Measurements from ENCODE around the gene B3GNT2.
"Not testable (repeated sequence)": the region's sequence is repeated elsewhere in the genome, so short reads cannot be mapped to it uniquely, and the experiment has no call there.

Gene B3GNT2

DNA sequence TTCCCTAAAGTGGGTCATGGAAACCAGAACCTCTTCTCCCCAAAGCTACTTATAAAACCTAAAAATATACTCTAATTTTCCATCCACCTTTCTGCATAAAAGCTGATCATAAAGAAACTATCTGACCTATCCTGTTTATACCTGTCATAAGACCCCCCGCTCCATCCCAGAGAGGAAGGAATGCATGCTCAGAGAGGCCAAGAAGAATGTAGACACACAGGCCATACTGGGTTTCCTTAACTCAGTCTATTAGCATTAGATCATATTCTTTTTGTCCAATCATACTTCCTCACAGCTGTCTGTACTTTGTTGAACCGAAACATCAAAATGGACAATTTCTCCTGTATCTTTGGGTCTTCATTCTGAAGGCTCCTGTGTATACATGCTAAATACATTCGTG is 52.3 kb downstream of the B3GNT2 start:
- no peak overlapping the region for H3K27ac ChIP-seq (ENCODE audit: low read depth, low read length)
- 82% methylated on average over 3 of the region's 3 CpGs for WGBS
- no peak overlapping the region for H3K4me3 ChIP-seq (ENCODE audit: low read length)
- H3K9ac ChIP-seq (ENCODE audit: low read depth, low read length), result no peak overlapping the region
- no peaks in the 10 kb centered on the region for H3K27me3 ChIP-seq (ENCODE audit: insufficient read depth, low read length)
- no peaks in the 10 kb centered on the region for H3K36me3 ChIP-seq (ENCODE audit: insufficient read depth, low read length)
- H3K9me3 ChIP-seq (ENCODE audit: insufficient read depth, low read depth, low read length), result no peaks in the 10 kb centered on the region
- H3K4me1 ChIP-seq (ENCODE audit: insufficient read depth, low read length), result no peaks in the 10 kb centered on the region

DNA sequence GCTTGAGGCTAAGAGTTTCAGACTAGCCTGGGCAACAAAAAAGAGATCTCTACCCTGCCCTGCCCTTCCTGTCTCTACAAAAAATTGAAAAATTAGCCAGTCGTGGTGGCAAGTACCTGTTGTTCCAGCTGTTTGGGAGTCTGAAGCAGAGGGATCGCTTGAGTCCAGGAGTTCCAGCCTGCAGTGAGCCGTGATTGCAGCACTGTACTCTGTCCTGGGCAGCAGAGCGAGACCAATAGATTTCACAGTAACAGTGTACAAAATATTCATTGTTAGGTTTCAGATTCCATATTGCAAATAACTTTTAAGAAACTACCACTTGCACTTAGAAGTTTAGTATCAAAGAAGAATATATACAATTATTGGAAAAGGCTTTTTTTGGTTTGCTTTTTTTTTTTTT is 54.3 kb downstream of the B3GNT2 start:
- WGBS, result 90% methylated on average over 3 of the region's 4 CpGs
- H3K27me3 ChIP-seq (ENCODE audit: insufficient read depth, low read length), result no peaks in the 10 kb centered on the region
- no peak overlapping the region for H3K27ac ChIP-seq (ENCODE audit: low read depth, low read length)
- no peak overlapping the region for H3K9ac ChIP-seq (ENCODE audit: low read depth, low read length)
- no peak overlapping the region for H3K4me3 ChIP-seq (ENCODE audit: low read length)
- no peaks in the 10 kb centered on the region for H3K9me3 ChIP-seq (ENCODE audit: insufficient read depth, low read depth, low read length)
- H3K36me3 ChIP-seq (ENCODE audit: insufficient read depth, low read length), result no peaks in the 10 kb centered on the region
- no peaks in the 10 kb centered on the region for H3K4me1 ChIP-seq (ENCODE audit: insufficient read depth, low read length)

DNA sequence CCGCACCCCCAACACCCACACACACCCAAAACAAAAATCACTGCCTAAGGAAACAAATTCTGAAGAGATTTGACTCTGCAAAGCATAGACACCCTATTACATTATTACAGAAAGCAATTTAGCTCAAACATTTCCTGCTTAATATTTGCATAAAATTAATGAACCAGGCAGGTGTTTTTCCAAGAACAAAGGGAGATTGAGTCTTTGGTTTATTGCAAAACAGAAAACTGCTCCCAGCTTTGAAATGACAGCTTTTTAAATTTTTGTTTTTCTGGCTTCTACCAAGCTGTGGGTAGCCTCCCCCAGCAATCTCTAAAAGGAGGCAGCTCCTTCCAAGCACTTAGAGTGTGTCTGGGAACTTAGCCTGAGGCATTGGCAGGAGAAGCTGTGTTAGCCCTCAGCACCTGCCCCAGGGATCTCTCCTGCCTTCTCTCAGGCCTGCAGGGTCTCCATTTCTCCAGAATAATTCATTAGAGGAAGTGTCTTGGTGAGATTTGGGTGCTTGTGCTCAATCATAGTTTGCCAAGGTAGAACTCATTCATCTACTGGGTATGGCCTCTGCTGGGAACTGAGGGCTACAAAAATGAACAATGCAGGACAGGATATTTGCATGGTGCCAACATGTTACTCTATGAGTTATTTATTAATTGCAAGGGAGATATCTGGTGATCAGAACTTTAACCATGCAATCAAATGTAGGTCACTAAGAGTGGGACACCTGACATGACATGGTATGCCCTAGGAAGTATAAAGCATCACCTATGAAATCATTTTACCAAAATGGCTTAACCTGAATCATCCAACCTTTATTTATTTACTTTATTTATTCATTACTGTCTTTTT is 58.7 kb downstream of the B3GNT2 start:
- WGBS, result 95% methylated on average over 1 of the region's 1 CpG
- H3K4me3 ChIP-seq (ENCODE audit: low read length), result no peak overlapping the region
- no peak overlapping the region for H3K27ac ChIP-seq (ENCODE audit: low read depth, low read length)
- no peaks in the 10 kb centered on the region for H3K27me3 ChIP-seq (ENCODE audit: insufficient read depth, low read length)
- no peaks in the 10 kb centered on the region for H3K4me1 ChIP-seq (ENCODE audit: insufficient read depth, low read length)
- no peaks in the 10 kb centered on the region for H3K9me3 ChIP-seq (ENCODE audit: insufficient read depth, low read depth, low read length)
- no peaks in the 10 kb centered on the region for H3K36me3 ChIP-seq (ENCODE audit: insufficient read depth, low read length)
- H3K9ac ChIP-seq (ENCODE audit: low read depth, low read length), result no peak overlapping the region

DNA sequence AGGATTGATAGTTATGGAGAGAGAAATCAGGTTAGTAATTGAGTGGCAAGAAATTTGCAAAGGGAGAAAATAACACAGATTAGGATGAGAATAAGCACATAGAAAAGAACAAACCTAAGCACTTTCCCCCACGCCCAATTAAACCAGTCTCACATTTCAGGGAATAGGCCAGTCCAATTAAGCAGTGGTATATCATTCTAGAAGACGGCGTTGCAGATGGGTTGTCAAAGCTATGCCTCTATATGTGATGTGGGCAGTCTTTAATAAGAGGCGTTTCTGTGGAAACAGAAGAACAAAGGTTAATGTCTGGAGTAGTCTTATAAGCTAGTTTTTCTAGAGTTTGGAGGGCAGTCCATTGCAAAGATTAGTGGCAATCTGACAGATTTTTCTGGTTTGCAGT is 61.6 kb downstream of the B3GNT2 start:
- no peaks in the 10 kb centered on the region for H3K4me1 ChIP-seq (ENCODE audit: insufficient read depth, low read length)
- H3K9me3 ChIP-seq (ENCODE audit: insufficient read depth, low read depth, low read length), result no peaks in the 10 kb centered on the region
- H3K36me3 ChIP-seq (ENCODE audit: insufficient read depth, low read length), result no peaks in the 10 kb centered on the region
- no peak overlapping the region for H3K4me3 ChIP-seq (ENCODE audit: low read length)
- WGBS, result 93% methylated on average over 4 of the region's 4 CpGs
- no peak overlapping the region for H3K9ac ChIP-seq (ENCODE audit: low read depth, low read length)
- no peaks in the 10 kb centered on the region for H3K27me3 ChIP-seq (ENCODE audit: insufficient read depth, low read length)
- H3K27ac ChIP-seq (ENCODE audit: low read depth, low read length), result no peak overlapping the region

DNA sequence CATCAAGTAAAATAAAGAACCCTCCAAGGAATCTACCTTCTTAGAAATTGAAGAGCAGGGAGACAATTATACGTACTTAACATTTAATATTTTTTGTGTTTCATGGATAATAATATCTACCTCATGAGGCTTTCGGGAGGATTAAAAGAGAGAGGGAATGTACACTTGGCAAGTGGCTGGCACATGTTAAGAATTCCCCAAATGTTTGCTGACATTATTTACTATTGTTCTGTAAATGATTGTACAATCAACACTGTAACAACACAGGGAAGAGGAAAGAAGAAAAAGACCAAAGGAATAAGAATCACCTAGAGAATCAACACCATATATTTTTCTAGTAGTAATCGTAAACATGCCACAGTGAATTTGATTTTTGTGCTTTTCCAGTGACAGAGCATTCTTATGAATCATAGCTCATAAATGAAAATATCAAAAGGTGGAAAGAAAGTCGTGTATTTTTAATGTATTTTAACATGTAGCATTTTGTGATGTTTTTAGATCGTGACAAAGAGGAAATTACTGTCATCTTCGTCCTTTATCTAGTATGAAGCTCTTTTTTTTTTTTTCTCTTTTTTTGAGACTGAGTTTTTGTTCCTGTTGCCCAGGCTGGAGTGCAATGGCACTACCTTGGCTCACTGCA is 67.3 kb downstream of the B3GNT2 start:
- no peaks in the 10 kb centered on the region for H3K27me3 ChIP-seq (ENCODE audit: insufficient read depth, low read length)
- H3K36me3 ChIP-seq (ENCODE audit: insufficient read depth, low read length), result no peaks in the 10 kb centered on the region
- no peak overlapping the region for H3K27ac ChIP-seq (ENCODE audit: low read depth, low read length)
- H3K4me1 ChIP-seq (ENCODE audit: insufficient read depth, low read length), result peaks cover 20% of the 10 kb centered on the region; the same call in 1 of the 2 replicates
- no peaks in the 10 kb centered on the region for H3K9me3 ChIP-seq (ENCODE audit: insufficient read depth, low read depth, low read length)
- H3K9ac ChIP-seq (ENCODE audit: low read depth, low read length), result no peak overlapping the region
- no peak overlapping the region for H3K4me3 ChIP-seq (ENCODE audit: low read length)
- 97% methylated on average over 4 of the region's 6 CpGs for WGBS

DNA sequence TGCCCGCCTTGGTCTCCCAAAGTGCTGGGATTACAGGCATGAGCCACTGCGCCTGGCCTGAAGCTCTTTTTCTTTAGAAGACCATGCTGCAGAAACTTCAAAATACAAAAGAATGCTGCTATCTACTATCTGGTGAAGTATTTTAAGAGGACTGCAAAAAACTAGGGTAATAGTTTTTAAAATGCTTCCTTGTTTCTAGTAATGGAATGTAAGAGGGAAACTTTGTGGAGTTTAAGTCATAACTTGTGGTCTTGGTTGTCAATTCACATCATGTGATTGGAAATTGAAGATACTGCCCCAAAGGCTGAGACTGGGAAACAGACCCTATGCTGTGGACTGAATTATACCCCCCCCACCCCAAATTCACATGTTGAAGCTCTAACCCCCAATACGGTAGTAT is 68.3 kb downstream of the B3GNT2 start:
- H3K4me3 ChIP-seq (ENCODE audit: low read length), result no peak overlapping the region
- H3K9me3 ChIP-seq (ENCODE audit: insufficient read depth, low read depth, low read length), result no peaks in the 10 kb centered on the region
- no peak overlapping the region for H3K27ac ChIP-seq (ENCODE audit: low read depth, low read length)
- no peaks in the 10 kb centered on the region for H3K27me3 ChIP-seq (ENCODE audit: insufficient read depth, low read length)
- no peaks in the 10 kb centered on the region for H3K36me3 ChIP-seq (ENCODE audit: insufficient read depth, low read length)
- WGBS, result 50% methylated on average over 2 of the region's 3 CpGs
- H3K4me1 ChIP-seq (ENCODE audit: insufficient read depth, low read length), result peaks cover 20% of the 10 kb centered on the region; the same call in 1 of the 2 replicates
- H3K9ac ChIP-seq (ENCODE audit: low read depth, low read length), result no peak overlapping the region

DNA sequence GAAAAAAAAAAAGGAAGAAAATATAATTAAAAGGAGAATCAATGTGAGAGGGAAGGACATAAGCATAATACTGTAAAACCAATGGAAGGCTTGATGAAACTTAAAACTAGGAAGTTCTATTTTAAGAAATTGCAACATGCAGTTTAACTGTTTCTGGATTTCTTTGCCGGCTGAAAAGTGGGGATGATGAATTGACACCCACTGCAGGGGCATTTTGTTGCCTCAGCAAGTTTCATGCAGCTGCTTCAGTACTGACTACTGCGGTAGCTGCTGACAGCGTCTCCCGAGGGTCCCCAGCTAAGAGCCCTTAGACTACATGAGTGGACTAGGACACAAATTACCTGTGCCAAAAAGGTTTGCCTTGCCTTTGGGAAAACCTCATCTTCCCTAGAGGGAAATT is 69.2 kb downstream of the B3GNT2 start:
- H3K9ac ChIP-seq (ENCODE audit: low read depth, low read length), result no peak overlapping the region
- WGBS, result 92% methylated on average over 4 of the region's 4 CpGs
- H3K27ac ChIP-seq (ENCODE audit: low read depth, low read length), result no peak overlapping the region
- no peaks in the 10 kb centered on the region for H3K9me3 ChIP-seq (ENCODE audit: insufficient read depth, low read depth, low read length)
- H3K4me3 ChIP-seq (ENCODE audit: low read length), result no peak overlapping the region
- peaks cover 20% of the 10 kb centered on the region; the same call in 1 of the 2 replicates for H3K4me1 ChIP-seq (ENCODE audit: insufficient read depth, low read length)
- H3K36me3 ChIP-seq (ENCODE audit: insufficient read depth, low read length), result no peaks in the 10 kb centered on the region
- no peaks in the 10 kb centered on the region for H3K27me3 ChIP-seq (ENCODE audit: insufficient read depth, low read length)

DNA sequence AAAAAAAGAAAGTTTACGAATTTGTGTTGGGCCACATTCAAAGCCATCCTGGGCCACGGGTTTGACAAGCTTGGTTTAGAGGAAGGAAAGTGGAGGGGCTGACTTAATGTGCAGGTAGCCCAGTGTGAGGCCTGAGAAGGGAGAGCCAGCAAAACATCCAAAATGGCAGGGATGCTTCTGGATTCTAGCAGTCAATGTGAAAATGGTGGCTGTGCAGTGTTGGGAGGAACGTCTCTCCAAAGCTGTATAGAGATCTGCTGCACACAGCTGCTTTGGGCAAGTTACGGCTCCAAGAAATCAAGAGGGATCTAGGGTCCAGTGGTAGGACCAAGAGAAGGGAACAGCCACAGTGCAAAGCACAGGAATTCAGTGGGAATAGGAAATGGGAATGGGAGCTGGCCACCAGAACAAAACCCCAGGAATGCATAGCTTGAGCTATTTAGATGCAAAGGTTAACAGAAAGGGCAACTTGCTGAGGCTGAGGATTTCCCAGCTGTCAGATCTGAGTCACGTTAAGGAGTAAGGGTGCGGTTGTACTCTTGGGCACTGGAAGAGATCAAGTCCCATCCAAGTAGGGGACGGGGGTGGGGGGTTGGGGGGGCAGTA is 70.6 kb downstream of the B3GNT2 start:
- H3K27ac ChIP-seq (ENCODE audit: low read depth, low read length), result peak overlapping the region; percentile 57
- H3K27me3 ChIP-seq (ENCODE audit: insufficient read depth, low read length), result no peaks in the 10 kb centered on the region
- 0 out of 2 replicates have a peak overlapping the region, but pooled peaks have one; percentile 8 for H3K4me3 ChIP-seq (ENCODE audit: low read length)

DNA sequence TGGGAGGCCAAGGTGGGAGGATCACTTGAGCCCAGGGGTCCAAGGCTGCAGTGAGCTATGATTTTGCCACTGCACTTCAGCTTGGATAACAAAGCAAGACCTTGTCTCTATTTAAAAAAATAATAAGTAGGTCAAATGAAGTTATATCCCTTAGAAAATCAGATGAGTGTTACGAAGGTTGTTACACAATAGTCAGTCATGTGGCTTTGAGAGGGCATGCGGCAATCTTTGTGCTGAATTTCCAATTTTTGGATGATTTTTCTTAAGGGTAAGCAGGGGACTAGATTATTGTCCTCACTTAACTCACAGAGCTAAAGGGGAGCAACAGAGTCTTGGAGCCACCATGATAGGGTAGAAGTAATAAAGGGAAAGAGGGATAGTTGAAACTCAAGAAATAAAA is 71.8 kb downstream of the B3GNT2 start:
- WGBS, result 94% methylated on average over 2 of the region's 2 CpGs
- no peak overlapping the region for H3K4me3 ChIP-seq (ENCODE audit: low read length)
- H3K27ac ChIP-seq (ENCODE audit: low read depth, low read length), result no peak overlapping the region
- no peaks in the 10 kb centered on the region for H3K9me3 ChIP-seq (ENCODE audit: insufficient read depth, low read depth, low read length)
- H3K9ac ChIP-seq (ENCODE audit: low read depth, low read length), result no peak overlapping the region
- peaks cover 20% of the 10 kb centered on the region; the same call in 1 of the 2 replicates for H3K4me1 ChIP-seq (ENCODE audit: insufficient read depth, low read length)
- H3K36me3 ChIP-seq (ENCODE audit: insufficient read depth, low read length), result no peaks in the 10 kb centered on the region
- H3K27me3 ChIP-seq (ENCODE audit: insufficient read depth, low read length), result no peaks in the 10 kb centered on the region

More for the DNA sequence above, 70.6 kb downstream of the B3GNT2 start:
- H3K9ac ChIP-seq (ENCODE audit: low read depth, low read length), result no peak overlapping the region
- peaks cover 20% of the 10 kb centered on the region; the same call in 1 of the 2 replicates for H3K4me1 ChIP-seq (ENCODE audit: insufficient read depth, low read length)
- H3K36me3 ChIP-seq (ENCODE audit: insufficient read depth, low read length), result no peaks in the 10 kb centered on the region
- WGBS, result 65% methylated on average over 6 of the region's 7 CpGs
- H3K9me3 ChIP-seq (ENCODE audit: insufficient read depth, low read depth, low read length), result no peaks in the 10 kb centered on the region

DNA sequence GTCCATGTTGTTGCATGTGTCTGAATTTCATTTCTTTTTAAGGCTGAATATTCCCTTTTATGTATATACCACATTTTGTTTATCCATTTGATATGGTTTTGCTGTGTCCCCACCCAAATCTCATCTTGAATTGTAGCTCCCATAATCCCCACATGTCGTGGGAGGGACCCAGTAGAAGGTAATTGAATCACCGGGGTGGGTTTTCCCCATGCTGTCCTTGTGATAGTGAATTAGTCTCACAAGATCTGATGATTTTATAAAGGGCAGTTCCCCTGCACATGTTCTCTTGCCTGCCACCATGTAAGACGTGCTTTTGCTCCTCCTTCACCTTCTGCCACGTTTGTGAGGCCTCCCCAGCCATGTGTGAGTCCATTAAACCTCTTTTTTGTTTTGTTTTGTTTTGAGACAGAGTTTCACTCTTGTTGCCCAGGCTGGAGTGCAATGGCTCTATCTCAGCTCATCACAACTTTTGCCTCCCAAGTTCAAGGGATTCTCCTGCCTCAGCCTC is 72.8 kb downstream of the B3GNT2 start:
- H3K9ac ChIP-seq (ENCODE audit: low read depth, low read length); H3K4me3 ChIP-seq (ENCODE audit: low read length); H3K27me3 ChIP-seq (ENCODE audit: insufficient read depth, low read length); H3K9me3 ChIP-seq (ENCODE audit: insufficient read depth, low read depth, low read length); H3K27ac ChIP-seq (ENCODE audit: low read depth, low read length); H3K36me3 ChIP-seq (ENCODE audit: insufficient read depth, low read length): not testable (repeated sequence)
- WGBS, result 90% methylated on average over 4 of the region's 4 CpGs
- peaks cover 14% of the 10 kb centered on the region; the same call in 1 of the 2 replicates for H3K4me1 ChIP-seq (ENCODE audit: insufficient read depth, low read length)

DNA sequence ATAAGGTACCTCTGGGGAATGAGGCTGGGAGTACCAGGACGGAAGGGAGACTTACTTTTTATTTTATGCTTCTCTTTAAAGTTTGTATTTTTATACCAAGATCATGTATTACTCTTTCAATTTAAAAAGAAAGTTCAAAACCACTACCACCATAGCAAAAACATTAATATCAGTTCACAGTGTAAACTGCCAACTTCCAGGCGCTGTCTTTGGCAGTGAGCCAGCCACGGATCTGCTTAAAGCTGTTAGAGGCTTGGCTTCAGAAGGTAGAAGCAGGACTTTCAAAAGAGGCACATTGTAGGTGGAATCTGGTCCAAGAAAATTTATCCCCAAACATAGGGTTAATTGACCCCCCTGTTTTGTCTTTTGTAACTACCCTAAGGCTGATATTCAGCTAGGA is 74.8 kb downstream of the B3GNT2 start:
- no peaks in the 10 kb centered on the region for H3K9me3 ChIP-seq (ENCODE audit: insufficient read depth, low read depth, low read length)
- 93% methylated on average over 2 of the region's 3 CpGs for WGBS
- H3K4me3 ChIP-seq (ENCODE audit: low read length), result no peak overlapping the region
- no peak overlapping the region for H3K27ac ChIP-seq (ENCODE audit: low read depth, low read length)
- H3K27me3 ChIP-seq (ENCODE audit: insufficient read depth, low read length), result no peaks in the 10 kb centered on the region
- peaks cover 14% of the 10 kb centered on the region; the same call in 1 of the 2 replicates for H3K4me1 ChIP-seq (ENCODE audit: insufficient read depth, low read length)
- no peak overlapping the region for H3K9ac ChIP-seq (ENCODE audit: low read depth, low read length)
- H3K36me3 ChIP-seq (ENCODE audit: insufficient read depth, low read length), result no peaks in the 10 kb centered on the region
